ENCODE results near the gene ZNF669.

The ZNF669 gene

DNA sequence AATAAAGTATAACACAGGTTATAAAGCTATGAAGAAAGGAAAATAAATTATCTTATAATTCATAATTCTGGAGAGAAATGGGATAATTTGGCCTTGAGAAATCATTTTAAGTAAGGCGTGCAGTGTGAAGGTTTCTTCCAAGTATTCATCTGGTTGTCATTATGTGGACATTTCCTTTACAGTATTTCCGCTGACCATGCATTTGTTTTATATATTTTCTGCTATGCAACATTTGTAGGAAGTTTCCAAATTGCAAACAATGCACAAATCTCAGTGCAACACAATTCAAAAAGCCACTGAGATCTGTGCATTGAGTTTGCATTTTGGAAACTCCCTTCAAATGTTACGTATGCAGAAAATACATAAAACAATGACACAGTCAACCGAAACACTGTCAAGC is 43.4 kb downstream of the ZNF669 start:
- CTCF ChIA-PET: no interaction called here
- no peak for TF ChIP-seq SP7 (tag by site-specific recombination; IDR thresholded peaks at IDR 0.05)
- no peak for TF ChIP-seq SP3 (tag by site-specific recombination; IDR thresholded peaks at IDR 0.05)
- no peaks in the 10 kb centered on the region for H3K36me3 ChIP-seq (ENCODE audit: control insufficient read depth in 2 of 2, insufficient read depth in 1 of 2, low read length in 2 of 2)
- H3K4me3 ChIP-seq (ENCODE audit: low read depth, low read length): no peak overlapping the region
- no peaks in the 10 kb centered on the region for H3K9me3 ChIP-seq (ENCODE audit: control insufficient read depth, insufficient read depth, low read depth, low read length)
- H3K4me1 ChIP-seq (ENCODE audit: control insufficient read depth, insufficient read depth, low read length): no peaks in the 10 kb centered on the region
- H3K27ac ChIP-seq (ENCODE audit: extremely low read depth, low read depth, low read length): no peak overlapping the region
- POLR2A ChIA-PET: no interaction called here

DNA sequence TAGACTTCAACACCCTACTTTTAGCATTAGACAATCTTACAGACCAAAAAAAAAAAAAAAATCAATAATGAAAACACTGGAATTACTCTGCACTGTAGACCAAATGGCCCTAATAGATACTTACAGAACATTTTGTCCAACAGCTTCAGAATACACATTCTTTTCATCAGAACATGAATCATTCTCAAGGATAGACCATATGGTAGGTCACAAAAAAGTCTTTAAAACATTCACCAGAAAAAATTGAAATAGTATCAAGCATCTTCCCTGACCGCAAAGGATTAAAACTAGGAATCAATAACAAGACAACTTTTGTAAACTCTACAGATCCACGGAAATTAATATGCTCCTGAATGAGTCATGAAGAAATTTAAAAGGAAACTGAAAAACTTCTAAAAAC is 48.1 kb downstream of the ZNF669 start:
- Histone ChIP-seq H3K4me1 (ENCODE audit: control insufficient read depth, insufficient read depth, low read length) (no peaks in the 10 kb centered on the region), H3K4me3 (ENCODE audit: low read depth, low read length) (no peak overlapping the region), H3K36me3 (ENCODE audit: control insufficient read depth in 2 of 2, insufficient read depth in 1 of 2, low read length in 2 of 2) (no peaks in the 10 kb centered on the region), H3K27ac (ENCODE audit: extremely low read depth, low read depth, low read length) (no peak overlapping the region), H3K9me3 (ENCODE audit: control insufficient read depth, insufficient read depth, low read depth, low read length) (no peaks in the 10 kb centered on the region)
- ChIA-PET POLR2A (no interaction called here), CTCF (no interaction called here)
- no peak for TF ChIP-seq HOXD13 (CRISPR knock-in tag; IDR thresholded peaks at IDR 0.05; ENCODE audit: borderline replicate concordance)
- TF ChIP-seq ZNF311 (tag by site-specific recombination; IDR thresholded peaks at IDR 0.05; ENCODE audit: borderline replicate concordance): no peak
- no peak for TF ChIP-seq ZNF366 (tag by site-specific recombination; conservative IDR thresholded peaks at IDR 0.05)
- TF ChIP-seq ZNF394 (tag by site-specific recombination; IDR thresholded peaks at IDR 0.05; ENCODE audit: borderline replicate concordance): no peak
- TF ChIP-seq ZNF548 (tag by site-specific recombination; IDR thresholded peaks at IDR 0.05): no peak
- TF ChIP-seq WT1 (tag by site-specific recombination; IDR thresholded peaks at IDR 0.05): no peak
- TF ChIP-seq ZNF785 (tag by site-specific recombination; IDR thresholded peaks at IDR 0.05): no peak
- TF ChIP-seq, protein P1, sequence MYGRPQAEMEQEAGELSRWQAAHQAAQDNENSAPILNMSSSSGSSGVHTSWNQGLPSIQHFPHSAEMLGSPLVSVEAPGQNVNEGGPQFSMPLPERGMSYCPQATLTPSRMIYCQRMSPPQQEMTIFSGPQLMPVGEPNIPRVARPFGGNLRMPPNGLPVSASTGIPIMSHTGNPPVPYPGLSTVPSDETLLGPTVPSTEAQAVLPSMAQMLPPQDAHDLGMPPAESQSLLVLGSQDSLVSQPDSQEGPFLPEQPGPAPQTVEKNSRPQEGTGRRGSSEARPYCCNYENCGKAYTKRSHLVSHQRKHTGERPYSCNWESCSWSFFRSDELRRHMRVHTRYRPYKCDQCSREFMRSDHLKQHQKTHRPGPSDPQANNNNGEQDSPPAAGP (tag by site-specific recombination; IDR thresholded peaks at IDR 0.05): no peak
- TF ChIP-seq ZNF501 (tag by site-specific recombination; IDR thresholded peaks at IDR 0.05): no peak
- TF ChIP-seq ZNF555 (tag by site-specific recombination; conservative IDR thresholded peaks at IDR 0.05): no peak
- TF ChIP-seq, protein P2, sequence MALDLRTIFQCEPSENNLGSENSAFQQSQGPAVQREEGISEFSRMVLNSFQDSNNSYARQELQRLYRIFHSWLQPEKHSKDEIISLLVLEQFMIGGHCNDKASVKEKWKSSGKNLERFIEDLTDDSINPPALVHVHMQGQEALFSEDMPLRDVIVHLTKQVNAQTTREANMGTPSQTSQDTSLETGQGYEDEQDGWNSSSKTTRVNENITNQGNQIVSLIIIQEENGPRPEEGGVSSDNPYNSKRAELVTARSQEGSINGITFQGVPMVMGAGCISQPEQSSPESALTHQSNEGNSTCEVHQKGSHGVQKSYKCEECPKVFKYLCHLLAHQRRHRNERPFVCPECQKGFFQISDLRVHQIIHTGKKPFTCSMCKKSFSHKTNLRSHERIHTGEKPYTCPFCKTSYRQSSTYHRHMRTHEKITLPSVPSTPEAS (tag by site-specific recombination; IDR thresholded peaks at IDR 0.05): no peak

DNA sequence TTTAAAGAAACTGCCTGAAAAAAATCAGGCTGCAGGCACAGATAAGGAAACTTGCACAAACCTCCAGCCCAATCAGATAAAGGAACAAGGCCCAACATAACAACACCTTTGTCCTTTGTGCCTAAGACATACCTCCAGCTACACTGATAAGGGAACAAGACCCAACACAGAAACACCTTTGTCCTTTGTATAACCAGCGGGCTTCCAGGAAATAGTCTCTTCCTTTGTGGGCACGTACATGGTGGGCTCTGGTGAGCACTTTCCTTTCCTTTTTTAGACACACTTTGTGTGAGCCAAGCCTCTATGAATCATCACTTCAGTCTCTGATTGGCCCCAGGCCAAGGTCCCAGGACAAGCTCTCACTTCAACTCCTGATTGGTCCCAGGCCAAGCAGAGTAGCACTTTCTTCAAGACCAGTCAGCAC is 49.2 kb downstream of the ZNF669 start:
- H3K9me3 ChIP-seq (ENCODE audit: control insufficient read depth, insufficient read depth, low read depth, low read length): no peaks in the 10 kb centered on the region
- CTCF ChIA-PET: no interaction called here
- H3K4me1 ChIP-seq (ENCODE audit: control insufficient read depth, insufficient read depth, low read length): no peaks in the 10 kb centered on the region
- no peaks in the 10 kb centered on the region for H3K36me3 ChIP-seq (ENCODE audit: control insufficient read depth in 2 of 2, insufficient read depth in 1 of 2, low read length in 2 of 2)
- no peak for TF ChIP-seq ZNF324 (tag by site-specific recombination; IDR thresholded peaks at IDR 0.05)
- TF ChIP-seq, protein P3, sequence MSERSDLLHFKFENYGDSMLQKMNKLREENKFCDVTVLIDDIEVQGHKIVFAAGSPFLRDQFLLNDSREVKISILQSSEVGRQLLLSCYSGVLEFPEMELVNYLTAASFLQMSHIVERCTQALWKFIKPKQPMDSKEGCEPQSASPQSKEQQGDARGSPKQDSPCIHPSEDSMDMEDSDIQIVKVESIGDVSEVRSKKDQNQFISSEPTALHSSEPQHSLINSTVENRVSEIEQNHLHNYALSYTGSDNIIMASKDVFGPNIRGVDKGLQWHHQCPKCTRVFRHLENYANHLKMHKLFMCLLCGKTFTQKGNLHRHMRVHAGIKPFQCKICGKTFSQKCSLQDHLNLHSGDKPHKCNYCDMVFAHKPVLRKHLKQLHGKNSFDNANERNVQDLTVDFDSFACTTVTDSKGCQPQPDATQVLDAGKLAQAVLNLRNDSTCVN (tag by site-specific recombination; optimal IDR thresholded peaks at IDR 0.05): no peak
- no peak for TF ChIP-seq ZNF23 (tag by site-specific recombination; IDR thresholded peaks at IDR 0.05; ENCODE audit: borderline replicate concordance)
- TF ChIP-seq ZBTB7A (tag by site-specific recombination; IDR thresholded peaks at IDR 0.05; ENCODE audit: low read depth): no peak
- no peak for TF ChIP-seq ZNF561 (tag by site-specific recombination; IDR thresholded peaks at IDR 0.05; ENCODE audit: borderline replicate concordance)
- TF ChIP-seq ZNF132 (tag by site-specific recombination; IDR thresholded peaks at IDR 0.05; ENCODE audit: borderline replicate concordance): no peak
- TF ChIP-seq, protein P4, sequence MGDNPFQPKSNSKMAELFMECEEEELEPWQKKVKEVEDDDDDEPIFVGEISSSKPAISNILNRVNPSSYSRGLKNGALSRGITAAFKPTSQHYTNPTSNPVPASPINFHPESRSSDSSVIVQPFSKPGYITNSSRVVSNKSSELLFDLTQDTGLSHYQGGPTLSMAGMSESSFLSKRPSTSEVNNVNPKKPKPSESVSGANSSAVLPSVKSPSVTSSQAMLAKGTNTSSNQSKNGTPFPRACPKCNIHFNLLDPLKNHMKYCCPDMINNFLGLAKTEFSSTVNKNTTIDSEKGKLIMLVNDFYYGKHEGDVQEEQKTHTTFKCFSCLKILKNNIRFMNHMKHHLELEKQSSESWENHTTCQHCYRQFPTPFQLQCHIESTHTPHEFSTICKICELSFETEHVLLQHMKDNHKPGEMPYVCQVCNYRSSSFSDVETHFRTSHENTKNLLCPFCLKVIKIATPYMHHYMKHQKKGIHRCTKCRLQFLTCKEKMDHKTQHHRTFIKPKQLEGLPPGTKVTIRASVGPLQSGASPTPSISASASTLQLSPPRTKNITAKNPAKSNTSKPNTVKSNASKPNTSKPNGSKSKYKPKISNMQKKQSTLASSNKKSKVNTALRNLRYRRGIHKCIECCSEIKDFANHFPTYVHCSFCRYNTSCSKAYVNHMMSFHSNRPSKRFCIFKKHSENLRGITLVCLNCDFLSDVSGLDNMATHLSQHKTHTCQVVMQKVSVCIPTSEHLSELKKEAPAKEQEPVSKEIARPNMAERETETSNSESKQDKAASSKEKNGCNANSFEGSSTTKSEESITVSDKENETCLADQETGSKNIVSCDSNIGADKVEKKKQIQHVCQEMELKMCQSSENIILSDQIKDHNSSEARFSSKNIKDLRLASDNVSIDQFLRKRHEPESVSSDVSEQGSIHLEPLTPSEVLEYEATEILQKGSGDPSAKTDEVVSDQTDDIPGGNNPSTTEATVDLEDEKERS (tag by site-specific recombination; IDR thresholded peaks at IDR 0.05): no peak
- no peak for TF ChIP-seq ZNF19 (tag by site-specific recombination; IDR thresholded peaks at IDR 0.05; ENCODE audit: low read depth)
- no peak for TF ChIP-seq ZFHX2 (tag by site-specific recombination; conservative IDR thresholded peaks at IDR 0.05)
- TF ChIP-seq ZNF391 (tag by site-specific recombination; IDR thresholded peaks at IDR 0.05; ENCODE audit: borderline replicate concordance, low read depth): no peak
- TF ChIP-seq EGR2 (tag by site-specific recombination; IDR thresholded peaks at IDR 0.05; ENCODE audit: low read depth): no peak
- TF ChIP-seq BCL11A (tag by site-specific recombination; IDR thresholded peaks at IDR 0.05; ENCODE audit: low read depth): no peak
- TF ChIP-seq SETDB1 (IDR thresholded peaks at IDR 0.05; ENCODE audit: insufficient read length, low read length): no peak
- TF ChIP-seq ZNF37A (tag by site-specific recombination; IDR thresholded peaks at IDR 0.05): no peak
- no peak for TF ChIP-seq MEIS1 (CRISPR knock-in tag; IDR thresholded peaks at IDR 0.05; ENCODE audit: borderline replicate concordance)
- H3K27ac ChIP-seq (ENCODE audit: extremely low read depth, low read depth, low read length): no peak overlapping the region
- POLR2A ChIA-PET: no interaction called here
- no peak overlapping the region for H3K4me3 ChIP-seq (ENCODE audit: low read depth, low read length)
